ENCODE measurements around the gene PPIE. TPM values are rescaled to one million over a fixed set of nuclear protein-coding genes. Genes with fewer than 3 reads are reported as not detected.

PPIE gene
- total and polyA plus RNA-seq, 2 of the 4 experiments (the other 2 are of a cell fraction): 40.9 to 68.1 TPM

DNA sequence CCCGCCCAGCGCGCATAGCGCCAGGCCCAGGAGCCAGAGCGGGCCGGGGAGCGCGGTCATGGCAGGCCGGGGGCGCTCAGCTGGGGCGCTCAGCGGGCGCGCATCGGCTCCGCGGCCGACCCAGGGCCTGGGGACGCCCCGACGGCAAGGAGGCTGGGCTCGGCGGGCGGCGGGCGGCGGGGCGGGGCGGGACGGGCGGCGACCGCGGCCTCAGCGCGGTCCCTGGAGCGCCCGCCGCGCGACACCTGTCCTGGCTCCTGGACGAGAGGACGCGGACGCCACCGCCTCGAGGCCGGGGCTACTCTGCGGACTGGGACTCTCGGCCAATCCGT, 49.7 kb downstream of the PPIE start:
- Histone ChIP-seq H4K91ac (ENCODE audit: insufficient read depth, low read depth, low read length) (no peak overlapping the region), H3K18ac (ENCODE audit: low read depth, low read length) (no peak overlapping the region), H4K20me1 (ENCODE audit: insufficient read depth, low read length) (no peaks in the 10 kb centered on the region), H2AK5ac (ENCODE audit: low read depth, low read length) (no peak overlapping the region), H3K4me1 (ENCODE audit: control insufficient read depth, insufficient read depth, low read length) (peaks cover 1% of the 10 kb centered on the region; the same call in 1 of the 2 replicates), H2BK20ac (ENCODE audit: low read depth, low read length) (no peak overlapping the region), H3K9ac (ENCODE audit: low read depth, low read length) (no peak overlapping the region), H3K14ac (replicated peaks; ENCODE audit: low read depth, low read length) (no peak overlapping the region), H4K8ac (ENCODE audit: low read depth in 2 of 2, low read length in 2 of 2) (no peak overlapping the region), H3K4me2 (ENCODE audit: low read depth, low read length) (peak overlapping the region; percentile 70), H3K36me3 (ENCODE audit: control insufficient read depth, insufficient read depth, low read length) (no peaks in the 10 kb centered on the region), H3K4ac (ENCODE audit: low read depth, low read length) (no peak overlapping the region), H2BK5ac (ENCODE audit: low read depth, low read length, poor library complexity, severe bottlenecking) (no peak overlapping the region), H3K56ac (ENCODE audit: extremely low read depth, insufficient read depth, low read length) (no peak overlapping the region), H3K27ac (ENCODE audit: insufficient read depth, low read length) (no peak overlapping the region), H3K79me1 (ENCODE audit: low read depth in 1 of 2, low read length in 2 of 2) (no peaks in the 10 kb centered on the region), H2BK120ac (ENCODE audit: low read depth, low read length) (no peak overlapping the region), H3K4me3 (ENCODE audit: insufficient read depth, low read depth, low read length) (peak overlapping the region; percentile 41), H3K9me3 (ENCODE audit: control insufficient read depth, insufficient read depth, low read length) (no peaks in the 10 kb centered on the region), H2AK9ac (replicated peaks; ENCODE audit: low read depth, low read length, poor library complexity) (no peak overlapping the region), H2BK15ac (ENCODE audit: low read depth, low read length) (no peak overlapping the region), H2AFZ (replicated peaks; ENCODE audit: low read length, poor library complexity) (no peak overlapping the region), H4K5ac (ENCODE audit: low read depth, low read length) (no peak overlapping the region), H3K27me3 (ENCODE audit: control insufficient read depth, insufficient read depth, low read length) (peaks cover 63% of the 10 kb centered on the region), H3K23ac (ENCODE audit: low read depth, low read length) (no peak overlapping the region), H3K9me1 (ENCODE audit: insufficient read depth, low read length) (no peaks in the 10 kb centered on the region)
- intact Hi-C loops (cut with micrococcal nuclease): no loop called here
- ATAC-seq (ENCODE audit: low read depth) (no peak), DNase-seq (no peak)
- POLR2A ChIA-PET (ENCODE audit: unreplicated experiment): no interaction called here
- CTCF ChIA-PET: no interaction called here
- no CpG with 5 or more reads among the region's 51 CpGs for WGBS, 2 experiments (ENCODE audit: extremely low coverage in 2 of 2, insufficient read length in 1 of 2)
- TF ChIP-seq RFX5 (IDR thresholded peaks at IDR 0.05; ENCODE audit: low read depth, low read length) (no peak), RAD21 (IDR thresholded peaks at IDR 0.05; ENCODE audit: low read length) (no peak), SMC3 (IDR thresholded peaks at IDR 0.05; ENCODE audit: low read depth, low read length) (no peak), NFE2L2 (IDR thresholded peaks at IDR 0.05; ENCODE audit: low read depth, low read length) (no peak), FOS (IDR thresholded peaks at IDR 0.05; ENCODE audit: low read depth, low read length) (no peak), MXI1 (IDR thresholded peaks at IDR 0.05; ENCODE audit: borderline replicate concordance, low read depth, low read length) (no peak), CEBPB (IDR thresholded peaks at IDR 0.05; ENCODE audit: low read depth, low read length) (no peak), MAZ (IDR thresholded peaks at IDR 0.05; ENCODE audit: borderline replicate concordance, low read depth, low read length) (no peak), BHLHE40 (IDR thresholded peaks at IDR 0.05; ENCODE audit: low read depth, low read length) (no peak), CHD1 (IDR thresholded peaks at IDR 0.05; ENCODE audit: low read depth, low read length) (no peak), POLR2A (IDR thresholded peaks at IDR 0.05; ENCODE audit: low read depth, low read length) (no peak)
- TF ChIP-seq, protein P1, sequence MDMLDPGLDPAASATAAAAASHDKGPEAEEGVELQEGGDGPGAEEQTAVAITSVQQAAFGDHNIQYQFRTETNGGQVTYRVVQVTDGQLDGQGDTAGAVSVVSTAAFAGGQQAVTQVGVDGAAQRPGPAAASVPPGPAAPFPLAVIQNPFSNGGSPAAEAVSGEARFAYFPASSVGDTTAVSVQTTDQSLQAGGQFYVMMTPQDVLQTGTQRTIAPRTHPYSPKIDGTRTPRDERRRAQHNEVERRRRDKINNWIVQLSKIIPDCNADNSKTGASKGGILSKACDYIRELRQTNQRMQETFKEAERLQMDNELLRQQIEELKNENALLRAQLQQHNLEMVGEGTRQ (IDR thresholded peaks at IDR 0.05; ENCODE audit: low read depth, low read length): no peak
- TF ChIP-seq, protein P2, sequence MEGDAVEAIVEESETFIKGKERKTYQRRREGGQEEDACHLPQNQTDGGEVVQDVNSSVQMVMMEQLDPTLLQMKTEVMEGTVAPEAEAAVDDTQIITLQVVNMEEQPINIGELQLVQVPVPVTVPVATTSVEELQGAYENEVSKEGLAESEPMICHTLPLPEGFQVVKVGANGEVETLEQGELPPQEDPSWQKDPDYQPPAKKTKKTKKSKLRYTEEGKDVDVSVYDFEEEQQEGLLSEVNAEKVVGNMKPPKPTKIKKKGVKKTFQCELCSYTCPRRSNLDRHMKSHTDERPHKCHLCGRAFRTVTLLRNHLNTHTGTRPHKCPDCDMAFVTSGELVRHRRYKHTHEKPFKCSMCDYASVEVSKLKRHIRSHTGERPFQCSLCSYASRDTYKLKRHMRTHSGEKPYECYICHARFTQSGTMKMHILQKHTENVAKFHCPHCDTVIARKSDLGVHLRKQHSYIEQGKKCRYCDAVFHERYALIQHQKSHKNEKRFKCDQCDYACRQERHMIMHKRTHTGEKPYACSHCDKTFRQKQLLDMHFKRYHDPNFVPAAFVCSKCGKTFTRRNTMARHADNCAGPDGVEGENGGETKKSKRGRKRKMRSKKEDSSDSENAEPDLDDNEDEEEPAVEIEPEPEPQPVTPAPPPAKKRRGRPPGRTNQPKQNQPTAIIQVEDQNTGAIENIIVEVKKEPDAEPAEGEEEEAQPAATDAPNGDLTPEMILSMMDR (conservative IDR thresholded peaks at IDR 0.05; ENCODE audit: low read depth, low read length): no peak
- TF ChIP-seq, protein P3, sequence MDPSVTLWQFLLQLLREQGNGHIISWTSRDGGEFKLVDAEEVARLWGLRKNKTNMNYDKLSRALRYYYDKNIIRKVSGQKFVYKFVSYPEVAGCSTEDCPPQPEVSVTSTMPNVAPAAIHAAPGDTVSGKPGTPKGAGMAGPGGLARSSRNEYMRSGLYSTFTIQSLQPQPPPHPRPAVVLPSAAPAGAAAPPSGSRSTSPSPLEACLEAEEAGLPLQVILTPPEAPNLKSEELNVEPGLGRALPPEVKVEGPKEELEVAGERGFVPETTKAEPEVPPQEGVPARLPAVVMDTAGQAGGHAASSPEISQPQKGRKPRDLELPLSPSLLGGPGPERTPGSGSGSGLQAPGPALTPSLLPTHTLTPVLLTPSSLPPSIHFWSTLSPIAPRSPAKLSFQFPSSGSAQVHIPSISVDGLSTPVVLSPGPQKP (IDR thresholded peaks at IDR 0.05; ENCODE audit: borderline replicate concordance, low read depth, low read length): no peak
- dilution Hi-C loops (cut with HindIII; ENCODE audit: low sequenced_read_pairs, unreplicated experiment): no loop called here
- no TSS peak for BruUV-seq (replicated peaks)
- in situ Hi-C loops (cut with MboI; ENCODE audit: low sequenced_read_pairs): loop anchor here (5.0 kb wide), 1 partner anchor 296 kb away; the partner anchor contains the start of gene BMP8A

Data from IMR-90 (cell line).